Ishikawa (cell line): ENCODE data around the gene LBR.

Experiments
- CEBPB ChIP-seq: IDR thresholded peaks from 2 replicates; pipeline ENCODE4 v1.6.1; 2012
- CREB1 ChIP-seq: IDR thresholded peaks from 2 replicates; pipeline ENCODE4 v1.6.1; 2012; ENCODE audit warnings: low read depth
- FOXM1 ChIP-seq: IDR thresholded peaks from 2 replicates; pipeline ENCODE4 v1.6.1; 2012; ENCODE audit warnings: low read depth, borderline replicate concordance
- NFIC ChIP-seq: IDR thresholded peaks from 2 replicates; pipeline ENCODE4 v1.6.1; 2012
- TAF1 ChIP-seq: IDR thresholded peaks from 2 replicates; pipeline ENCODE4 v1.6.1; 2012; ENCODE audit warnings: low read depth, mild to moderate bottlenecking
- TEAD4 ChIP-seq: IDR thresholded peaks from 2 replicates; pipeline ENCODE4 v1.6.1; 2012
- TF ChIP-seq, protein P1 (sequence below): IDR thresholded peaks from 2 replicates; pipeline ENCODE4 v1.6.1; 2012; ENCODE audit warnings: low read depth, mild to moderate bottlenecking

DNA sequence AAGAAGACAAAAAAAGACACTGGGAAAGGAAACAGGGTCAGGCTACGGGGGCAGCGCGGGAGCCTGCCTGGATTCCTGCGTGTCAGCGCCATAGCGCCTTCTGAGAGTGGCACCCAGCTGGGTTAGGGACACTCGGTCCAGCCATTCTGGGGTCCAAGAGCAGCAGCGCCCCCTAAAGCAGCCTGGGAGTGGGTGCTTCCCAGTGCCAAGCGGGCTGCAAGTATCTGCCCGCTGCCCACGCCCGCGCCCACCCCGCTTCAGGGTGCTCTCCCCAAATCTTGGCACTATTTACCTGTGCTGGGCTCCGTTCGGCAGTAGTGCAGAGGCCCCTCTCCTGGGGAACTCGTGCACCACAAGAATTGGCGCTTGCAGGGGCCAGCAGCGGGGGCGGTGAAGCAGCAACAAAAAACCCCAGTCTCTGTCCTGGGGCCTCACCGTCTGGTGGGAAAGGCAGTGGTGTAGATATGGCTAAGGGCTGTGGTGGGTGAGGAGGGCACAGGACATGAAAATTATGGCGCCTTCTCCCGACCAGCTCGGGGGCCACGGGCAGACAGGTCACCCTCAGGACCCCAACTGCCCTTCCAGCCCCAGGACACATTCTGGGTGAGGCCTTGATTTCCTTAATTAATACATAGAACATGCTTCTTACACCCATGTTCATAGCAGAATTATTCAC lies 24.1 kb upstream of the LBR start:
- no peak for TF ChIP-seq NFIC
- TF ChIP-seq, protein P1, sequence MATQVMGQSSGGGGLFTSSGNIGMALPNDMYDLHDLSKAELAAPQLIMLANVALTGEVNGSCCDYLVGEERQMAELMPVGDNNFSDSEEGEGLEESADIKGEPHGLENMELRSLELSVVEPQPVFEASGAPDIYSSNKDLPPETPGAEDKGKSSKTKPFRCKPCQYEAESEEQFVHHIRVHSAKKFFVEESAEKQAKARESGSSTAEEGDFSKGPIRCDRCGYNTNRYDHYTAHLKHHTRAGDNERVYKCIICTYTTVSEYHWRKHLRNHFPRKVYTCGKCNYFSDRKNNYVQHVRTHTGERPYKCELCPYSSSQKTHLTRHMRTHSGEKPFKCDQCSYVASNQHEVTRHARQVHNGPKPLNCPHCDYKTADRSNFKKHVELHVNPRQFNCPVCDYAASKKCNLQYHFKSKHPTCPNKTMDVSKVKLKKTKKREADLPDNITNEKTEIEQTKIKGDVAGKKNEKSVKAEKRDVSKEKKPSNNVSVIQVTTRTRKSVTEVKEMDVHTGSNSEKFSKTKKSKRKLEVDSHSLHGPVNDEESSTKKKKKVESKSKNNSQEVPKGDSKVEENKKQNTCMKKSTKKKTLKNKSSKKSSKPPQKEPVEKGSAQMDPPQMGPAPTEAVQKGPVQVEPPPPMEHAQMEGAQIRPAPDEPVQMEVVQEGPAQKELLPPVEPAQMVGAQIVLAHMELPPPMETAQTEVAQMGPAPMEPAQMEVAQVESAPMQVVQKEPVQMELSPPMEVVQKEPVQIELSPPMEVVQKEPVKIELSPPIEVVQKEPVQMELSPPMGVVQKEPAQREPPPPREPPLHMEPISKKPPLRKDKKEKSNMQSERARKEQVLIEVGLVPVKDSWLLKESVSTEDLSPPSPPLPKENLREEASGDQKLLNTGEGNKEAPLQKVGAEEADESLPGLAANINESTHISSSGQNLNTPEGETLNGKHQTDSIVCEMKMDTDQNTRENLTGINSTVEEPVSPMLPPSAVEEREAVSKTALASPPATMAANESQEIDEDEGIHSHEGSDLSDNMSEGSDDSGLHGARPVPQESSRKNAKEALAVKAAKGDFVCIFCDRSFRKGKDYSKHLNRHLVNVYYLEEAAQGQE = no peak
- TF ChIP-seq CREB1 = no peak
- TF ChIP-seq CEBPB = no peak
- TF ChIP-seq TEAD4 = no peak
- no peak for TF ChIP-seq FOXM1
- TF ChIP-seq TAF1 = no peak
